GM12892 (cell line): ENCODE measurements around the gene NRXN2.

ENCODE experiments used
- POLR2A ChIP-seq: IDR thresholded peaks from 2 replicates; pipeline ENCODE4 v1.6.1; 2011; ENCODE audit warnings: low read depth, low read length, control low read depth
- POLR2AphosphoS5 ChIP-seq: IDR thresholded peaks from 2 replicates; pipeline ENCODE4 v1.6.1; 2011; ENCODE audit warnings: low read depth, low read length, control low read depth
- TAF1 ChIP-seq: IDR thresholded peaks from 2 replicates; pipeline ENCODE4 v1.6.1; 2011; ENCODE audit warnings: low read depth, mild to moderate bottlenecking, control low read depth, low read length, borderline replicate concordance

GRCh38 chr11:64715110-64715509 is 7.9 kb downstream of the NRXN2 start:
- TF ChIP-seq TAF1 (no peak), POLR2A (no peak), POLR2AphosphoS5 (no peak)
